Prostate gland (tissue), 2 donors: ENCODE data around the gene NET1. TPM values are rescaled to one million over a fixed set of nuclear protein-coding genes. Genes with fewer than 3 reads are reported as not detected.
A peak's percentile ranks its signal among the peaks of the same experiment; 100 is the strongest.

Source experiments
- DNase-seq: peaks from one replicate; pipeline ENCODE4 v3.0.0-alpha.2; 2019; ENCODE audit warnings: low spot score
- H3K27ac ChIP-seq, 2 donors: fragments of 200-600 bp; sonication (generic); 2 replicates each; pipeline ENCODE4 v1.5.1; 2017 to 2019
- H3K27me3 ChIP-seq: fragments of 200-600 bp; sonication (generic); replicated peaks from 2 replicates; pipeline ENCODE4 v1.5.1; 2019; ENCODE audit not compliant: insufficient read depth
- H3K36me3 ChIP-seq, 2 donors: fragments of 200-600 bp; sonication (generic); 1 replicate in 1 of 2; 2 replicates in 1 of 2; pipeline versions ENCODE4 v1.5.1 to v1.8.1; 2017 to 2019
- H3K4me1 ChIP-seq: fragments of 200-600 bp; sonication (generic); replicated peaks from 2 replicates; pipeline ENCODE4 v1.5.1; 2019
- H3K4me3 ChIP-seq, 2 donors: fragments of 200-600 bp; sonication (generic); 2 replicates each; pipeline ENCODE4 v1.5.1; 2017 to 2019
- H3K9me3 ChIP-seq: fragments of 200-600 bp; sonication (generic); 2 replicates; pipeline ENCODE4 v1.5.1; 2017
- CTCF ChIP-seq, 4 experiments: fragments of 200-600 bp in 2 of 4; fragments of 450-650 bp in 2 of 4; sonication (generic) in 2 of 4; IDR thresholded peaks; 1 replicate in 3 of 4; 2 replicates in 1 of 4; pipeline ENCODE4 v1.5.1; 2016 to 2019; ENCODE audit warnings: antibody characterized with exemption in 4 of 4, mild to moderate bottlenecking in 2 of 4, moderate library complexity in 2 of 4
- POLR2A ChIP-seq: fragments of 450-650 bp; IDR thresholded peaks from one replicate; pipeline ENCODE4 v1.6.1; 2016; ENCODE audit warnings: antibody characterized with exemption, mild to moderate bottlenecking
- POLR2AphosphoS5 ChIP-seq: sonication (generic); formaldehyde crosslinking; IDR thresholded peaks from one replicate; pipeline ENCODE4 v1.6.1; 2017; ENCODE audit warnings: antibody characterized with exemption
- WGBS: methylation state at CpG from one replicate; pipeline ENCODE4 v1.1.5; 2018; 5-methylcytosine and 5-hydroxymethylcytosine counted together
- intact Hi-C: fragments of 100-400 bp; cut with DNase I; formaldehyde crosslinking; loops from one replicate; pipeline ENCODE4 v1.14.2; 2022
- total RNA-seq, 2 donors: library from RNA; depleted of rRNA; stranded (reverse); fragments of >200 nt; gene quantifications; one replicate each; pipeline ENCODE4 v1.1.0, GENCODE V29; 2016

NET1 gene
- total RNA-seq, 2 donors from 2014 or later: 55.6 to 77.6 TPM

DNA sequence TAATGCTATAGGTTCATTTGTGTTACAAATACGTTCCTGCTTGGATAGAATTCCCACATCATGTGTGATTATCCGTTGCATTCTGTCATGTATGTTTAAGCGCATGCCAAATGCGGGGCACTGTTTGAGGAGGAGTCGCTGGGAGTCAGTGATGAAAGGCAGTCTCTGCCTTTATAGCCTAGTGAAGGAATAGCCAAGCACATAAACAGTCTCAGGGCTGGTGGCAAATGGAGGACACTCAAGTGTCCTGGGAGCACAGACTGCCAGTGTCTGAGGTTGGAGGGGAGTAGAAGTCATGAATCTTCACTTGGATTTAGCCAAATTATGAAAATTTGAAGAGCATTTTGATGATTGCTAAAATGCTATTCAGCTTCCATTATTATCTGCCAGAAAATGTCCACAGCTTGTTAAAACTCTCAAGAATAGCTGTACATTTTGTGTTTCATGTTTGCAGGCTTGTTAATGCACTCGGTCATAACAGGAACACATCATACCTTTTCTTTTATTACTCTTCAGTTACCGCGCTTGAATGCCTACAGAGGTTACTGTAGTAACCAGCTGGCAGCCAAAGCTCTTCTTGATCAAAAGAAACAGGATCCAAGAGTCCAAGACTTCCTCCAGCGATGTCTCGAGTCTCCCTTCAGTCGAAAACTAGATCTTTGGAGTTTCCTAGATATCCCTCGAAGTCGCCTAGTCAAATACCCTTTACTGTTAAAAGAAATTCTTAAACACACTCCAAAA is 41.6 kb downstream of the NET1 start:
- no peak for DNase-seq
- intact Hi-C loops: no loop called here
- 37% methylated on average over 13 of the region's 13 CpGs for WGBS
- TF ChIP-seq POLR2AphosphoS5: peak; percentile 60
- no peak for TF ChIP-seq CTCF (IDR thresholded peaks at IDR 0.05)
- H3K27ac ChIP-seq: peak overlapping the region; percentile 26 to 39
- H3K9me3 ChIP-seq: no peaks in the 10 kb centered on the region
- no peaks in the 10 kb centered on the region for H3K4me1 ChIP-seq
- H3K27me3 ChIP-seq: no peaks in the 10 kb centered on the region
- no peak overlapping the region for H3K4me3 ChIP-seq
- peaks cover 0 to 8% of the 10 kb centered on the region in 2 donors for H3K36me3 ChIP-seq

DNA sequence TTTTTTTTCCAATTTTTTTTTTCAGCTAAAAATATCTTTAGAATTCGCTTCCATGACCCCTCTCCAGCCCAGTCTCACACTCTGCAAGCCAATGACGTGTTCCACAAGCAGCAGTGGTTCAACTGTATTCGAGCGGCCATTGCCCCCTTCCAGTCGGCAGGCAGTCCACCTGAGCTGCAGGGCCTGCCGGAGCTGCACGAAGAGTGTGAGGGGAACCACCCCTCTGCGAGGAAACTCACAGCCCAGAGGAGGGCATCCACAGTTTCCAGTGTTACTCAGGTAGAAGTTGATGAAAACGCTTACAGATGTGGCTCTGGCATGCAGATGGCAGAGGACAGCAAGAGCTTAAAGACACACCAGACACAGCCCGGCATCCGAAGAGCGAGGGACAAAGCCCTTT is 44.2 kb downstream of the NET1 start:
- Histone ChIP-seq H3K4me3 (no peak overlapping the region), H3K27me3 (no peaks in the 10 kb centered on the region), H3K9me3 (no peaks in the 10 kb centered on the region), H3K36me3 (peaks cover 0 to 8% of the 10 kb centered on the region in 2 donors), H3K4me1 (no peaks in the 10 kb centered on the region), H3K27ac (no peak overlapping the region)
- 92% methylated on average over 12 of the region's 12 CpGs for WGBS
- no peak for DNase-seq
- TF ChIP-seq CTCF (IDR thresholded peaks at IDR 0.05): no peak
- TF ChIP-seq POLR2AphosphoS5: no peak
- no peak for TF ChIP-seq POLR2A
- intact Hi-C loops: no loop called here

DNA sequence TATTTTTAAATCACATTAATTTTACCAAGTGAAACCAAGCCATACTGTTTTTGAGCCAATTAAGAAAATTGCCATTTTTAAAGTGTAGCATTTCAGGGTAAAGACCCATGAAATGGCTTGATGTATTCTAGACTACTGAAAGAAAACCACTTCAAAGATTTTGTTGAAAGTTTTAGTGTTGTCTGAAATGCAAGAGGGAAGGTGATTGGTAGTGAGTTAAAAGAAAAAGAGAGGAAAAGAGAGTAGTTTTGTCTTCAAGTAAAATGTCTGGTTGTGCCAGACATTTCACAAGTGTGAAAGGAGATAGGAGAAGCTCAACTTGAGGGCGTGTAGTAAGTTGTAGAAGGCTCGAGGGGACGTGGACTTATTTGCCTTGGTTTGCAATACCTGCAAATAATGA is 45.4 kb downstream of the NET1 start:
- H3K27ac ChIP-seq: no peak overlapping the region
- no peak for DNase-seq
- intact Hi-C loops: no loop called here
- no peaks in the 10 kb centered on the region for H3K9me3 ChIP-seq
- H3K27me3 ChIP-seq: no peaks in the 10 kb centered on the region
- WGBS: 77% methylated on average over 3 of the region's 3 CpGs
- peaks cover 0 to 7% of the 10 kb centered on the region in 2 donors for H3K36me3 ChIP-seq
- no peak for TF ChIP-seq POLR2AphosphoS5
- no peaks in the 10 kb centered on the region for H3K4me1 ChIP-seq
- no peak overlapping the region for H3K4me3 ChIP-seq

GRCh38 chr10:5458425-5458824 is 46.1 kb downstream of the NET1 start:
- Histone ChIP-seq H3K27me3 (no peaks in the 10 kb centered on the region), H3K9me3 (no peaks in the 10 kb centered on the region), H3K27ac (no peak overlapping the region), H3K4me1 (no peaks in the 10 kb centered on the region), H3K4me3 (no peak overlapping the region), H3K36me3 (peaks cover 0 to under 1% of the 10 kb centered on the region in 2 donors)
- intact Hi-C loops: no loop called here
- no peak for DNase-seq
- WGBS: 100% methylated on average over 1 of the region's 1 CpG
- no peak for TF ChIP-seq POLR2A
- TF ChIP-seq POLR2AphosphoS5: no peak
- no peak for TF ChIP-seq CTCF (IDR thresholded peaks at IDR 0.05)

DNA sequence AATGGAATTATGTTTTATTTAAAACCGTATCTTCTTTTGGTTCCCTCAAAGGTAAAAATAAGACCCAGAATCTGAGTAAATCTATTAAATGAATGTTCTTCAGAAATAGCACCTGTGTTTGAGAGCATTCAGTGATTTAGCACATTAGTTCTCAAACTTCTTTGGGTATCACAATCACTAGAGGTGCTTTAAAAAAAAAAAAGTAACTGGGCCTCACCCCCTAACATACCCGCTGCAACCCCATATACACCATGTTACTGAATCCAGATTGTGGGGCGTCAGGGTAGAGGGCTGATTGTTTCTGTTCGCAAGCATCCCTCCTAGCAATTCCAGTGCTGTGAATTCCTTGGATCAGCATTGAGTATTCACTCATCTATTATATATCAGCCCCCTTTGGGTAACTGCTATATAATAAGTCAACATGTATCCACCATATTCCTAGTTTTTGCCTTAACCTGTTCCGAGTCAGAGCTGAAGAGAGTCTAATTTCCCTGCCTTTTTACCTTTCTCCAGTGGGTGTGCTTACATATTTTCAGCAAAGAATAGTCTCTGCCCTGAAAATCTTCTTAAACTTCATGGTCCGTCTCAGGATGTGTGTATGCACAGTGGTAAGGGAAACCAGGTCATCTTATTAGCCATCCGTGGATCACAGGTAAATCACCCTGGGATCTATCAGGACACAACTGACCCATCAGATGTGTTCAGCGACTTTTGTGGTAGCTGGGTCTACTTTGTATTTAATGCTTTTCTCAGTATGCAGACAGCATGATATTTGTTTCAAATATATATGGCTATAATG is 46.8 kb downstream of the NET1 start:
- Histone ChIP-seq H3K27ac (no peak overlapping the region), H3K9me3 (no peaks in the 10 kb centered on the region), H3K36me3 (no peaks in the 10 kb centered on the region), H3K27me3 (no peaks in the 10 kb centered on the region), H3K4me1 (no peaks in the 10 kb centered on the region), H3K4me3 (no peak overlapping the region)
- WGBS: 93% methylated on average over 8 of the region's 8 CpGs
- no peak for DNase-seq
- intact Hi-C loops: no loop called here
- TF ChIP-seq POLR2A (no peak), POLR2AphosphoS5 (no peak), CTCF (IDR thresholded peaks at IDR 0.05) (no peak)
